ENCODE measurements around the gene TMEM38A. TPM values are rescaled to one million over a fixed set of nuclear protein-coding genes. Genes with fewer than 3 reads are reported as not detected.

The TMEM38A gene
- total RNA-seq, 1 donor from 2014 or later, result 0.75 TPM

DNA sequence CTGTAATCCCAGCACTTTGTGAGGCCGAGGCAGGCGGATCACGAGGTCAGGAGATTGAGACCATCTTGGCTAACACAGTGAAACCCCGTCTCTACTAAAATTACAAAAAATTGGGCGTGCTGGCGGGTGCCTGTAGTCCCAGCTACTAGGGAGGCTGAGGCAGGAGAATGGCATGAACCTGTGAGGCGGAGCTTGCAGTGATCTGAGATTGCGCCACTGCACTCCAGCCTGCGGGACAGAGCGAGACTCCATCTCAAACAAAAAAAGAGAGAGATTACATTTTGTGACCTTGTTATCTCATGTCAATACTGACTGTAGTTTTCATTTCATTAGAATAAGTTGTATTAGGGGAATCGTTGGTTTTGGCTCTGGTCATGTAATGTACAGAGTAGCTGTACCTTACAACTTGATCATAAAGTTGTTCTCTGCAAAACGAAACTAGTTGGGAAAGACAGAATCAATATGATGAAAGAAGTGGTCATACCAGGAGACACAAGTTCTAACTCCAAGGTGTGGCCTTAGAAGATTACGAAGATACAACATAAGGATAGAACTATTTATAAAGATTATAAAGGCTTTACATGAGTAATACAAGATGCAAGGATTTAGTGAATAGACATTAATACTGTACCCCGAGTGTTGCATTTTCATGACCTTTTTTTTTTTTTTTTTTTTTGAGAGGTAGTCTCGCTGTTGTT, 15.3 kb downstream of the TMEM38A start:
- intact Hi-C loops (cut with DNase I), result no loop called here
- DNase-seq (ENCODE audit: low spot score in 2 of 2), result no peak
- Histone ChIP-seq H3K27ac (no peak overlapping the region), H3K4me3 (no peak overlapping the region), H3K36me3 (peaks cover 10 to 13% of the 10 kb centered on the region in 2 donors), H3K9me3 (peaks cover 5 to 6% of the 10 kb centered on the region in 2 donors), H3K27me3 (no peaks in the 10 kb centered on the region), H3K4me1 (no peaks in the 10 kb centered on the region)
- no peak for TF ChIP-seq CTCF (IDR thresholded peaks at IDR 0.05)

- DNase-seq (ENCODE audit: low spot score in 2 of 2), result no peak
- no peak for TF ChIP-seq CTCF (IDR thresholded peaks at IDR 0.05)
- H3K4me3 ChIP-seq, result no peak overlapping the region
- H3K27me3 ChIP-seq, result no peaks in the 10 kb centered on the region
- peaks cover 16 to 21% of the 10 kb centered on the region in 2 donors for H3K36me3 ChIP-seq
- no peaks in the 10 kb centered on the region for H3K4me1 ChIP-seq
- intact Hi-C loops (cut with DNase I), result no loop called here
- no peak overlapping the region for H3K27ac ChIP-seq
- peaks cover 9% of the 10 kb centered on the region in 2 donors for H3K9me3 ChIP-seq
These were observed 16.1 kb downstream of the TMEM38A start for GRCh38 chr19:16677055-16677454.

DNA sequence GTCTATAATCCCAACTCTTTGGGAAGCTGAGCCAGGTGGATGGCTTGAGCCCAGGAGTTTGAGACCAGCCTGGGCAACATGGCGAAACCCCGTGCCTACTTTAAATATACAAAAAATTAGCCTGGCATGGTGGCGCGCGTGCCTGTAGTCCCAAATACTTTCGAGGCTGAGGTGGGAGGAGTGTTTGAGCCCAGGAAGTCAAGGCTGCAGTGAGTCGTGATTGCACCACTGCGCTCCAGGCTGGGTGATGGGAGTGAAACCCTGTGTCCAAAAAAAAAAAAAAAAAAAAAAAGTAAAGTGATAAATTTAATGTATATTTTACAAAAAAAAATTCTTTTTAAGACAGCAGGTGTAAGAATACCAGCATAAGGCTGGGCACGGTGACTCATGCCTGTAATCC, 17.6 kb downstream of the TMEM38A start:
- H3K27me3 ChIP-seq, result no peaks in the 10 kb centered on the region
- intact Hi-C loops (cut with DNase I), result no loop called here
- H3K36me3 ChIP-seq, result peaks cover 16 to 27% of the 10 kb centered on the region in 2 donors
- H3K9me3 ChIP-seq, result peaks cover 9% of the 10 kb centered on the region in 2 donors
- H3K4me1 ChIP-seq, result no peaks in the 10 kb centered on the region
- no peak overlapping the region for H3K27ac ChIP-seq
- H3K4me3 ChIP-seq, result no peak overlapping the region
- no peak for DNase-seq (ENCODE audit: low spot score in 2 of 2)
- TF ChIP-seq CTCF (IDR thresholded peaks at IDR 0.05), result no peak

DNA sequence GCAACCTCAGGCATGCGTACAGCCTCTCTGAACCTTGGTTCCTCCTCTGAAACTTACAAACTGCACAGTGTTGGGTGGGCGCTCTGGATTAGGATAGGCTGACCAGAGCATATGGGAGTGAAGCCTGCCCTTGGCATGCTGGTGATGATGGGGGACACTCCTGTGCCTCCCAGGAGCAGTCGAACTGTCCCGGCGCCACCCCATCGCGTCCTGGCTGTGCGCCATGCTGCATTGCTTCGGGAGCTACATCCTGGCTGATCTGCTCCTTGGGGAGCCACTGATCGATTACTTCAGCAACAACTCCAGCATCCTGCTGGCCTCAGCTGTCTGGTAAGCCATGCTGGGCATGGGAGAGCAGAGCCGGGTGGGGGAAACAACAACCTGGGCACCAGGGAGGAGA, 18.9 kb downstream of the TMEM38A start:
- peaks cover 9% of the 10 kb centered on the region in 2 donors for H3K9me3 ChIP-seq
- intact Hi-C loops (cut with DNase I), result no loop called here
- peaks cover 16 to 27% of the 10 kb centered on the region in 2 donors for H3K36me3 ChIP-seq
- no peaks in the 10 kb centered on the region for H3K27me3 ChIP-seq
- no peak for DNase-seq (ENCODE audit: low spot score in 2 of 2)
- no peak overlapping the region for H3K4me3 ChIP-seq
- H3K27ac ChIP-seq, result no peak overlapping the region
- no peaks in the 10 kb centered on the region for H3K4me1 ChIP-seq
- no peak for TF ChIP-seq CTCF (IDR thresholded peaks at IDR 0.05)

GRCh38 chr19:16682539-16682938, 21.6 kb downstream of the TMEM38A start:
- no peak overlapping the region for H3K27ac ChIP-seq
- no peak for DNase-seq (ENCODE audit: low spot score in 2 of 2)
- no peak overlapping the region for H3K4me3 ChIP-seq
- H3K36me3 ChIP-seq, result peaks cover 16 to 27% of the 10 kb centered on the region in 2 donors
- no peaks in the 10 kb centered on the region for H3K27me3 ChIP-seq
- H3K4me1 ChIP-seq, result peaks cover 0 to 3% of the 10 kb centered on the region in 2 donors
- H3K9me3 ChIP-seq, result peaks cover 9% of the 10 kb centered on the region in 2 donors
- intact Hi-C loops (cut with DNase I), result no loop called here
- no peak for TF ChIP-seq CTCF (IDR thresholded peaks at IDR 0.05)
